ENCODE data around the gene TSPEAR. TPM values are rescaled to one million over a fixed set of nuclear protein-coding genes. Genes with fewer than 3 reads are reported as not detected.
"Not testable (repeated sequence)": the region's sequence is repeated elsewhere in the genome, so short reads cannot be mapped to it uniquely, and the experiment has no call there.

TSPEAR gene
- total RNA-seq, 1 donor from 2014 or later = not detected

DNA sequence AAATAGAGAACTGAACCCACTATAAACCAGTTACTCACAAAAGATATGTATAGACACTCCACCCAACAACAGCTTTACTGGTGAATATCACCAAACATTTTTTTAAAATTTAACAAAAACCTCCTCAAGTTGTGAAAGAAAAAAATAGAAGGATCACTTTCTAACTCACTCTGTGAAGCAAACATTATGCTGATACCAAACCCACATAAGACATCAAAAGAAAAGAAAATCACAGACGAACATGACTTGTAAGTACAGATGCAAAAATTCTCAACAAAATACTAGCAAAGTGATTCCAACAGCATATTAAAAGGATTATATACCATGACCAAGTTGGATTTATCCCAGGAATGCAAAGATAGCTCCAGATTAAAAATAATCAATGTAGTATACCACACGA, 19.7 kb downstream of the TSPEAR start:
- no peak overlapping the region for H3K4me3 ChIP-seq (ENCODE audit: low read depth, low read length)
- DNase-seq (ENCODE audit: low read depth) = no peak
- TF ChIP-seq, protein P1, sequence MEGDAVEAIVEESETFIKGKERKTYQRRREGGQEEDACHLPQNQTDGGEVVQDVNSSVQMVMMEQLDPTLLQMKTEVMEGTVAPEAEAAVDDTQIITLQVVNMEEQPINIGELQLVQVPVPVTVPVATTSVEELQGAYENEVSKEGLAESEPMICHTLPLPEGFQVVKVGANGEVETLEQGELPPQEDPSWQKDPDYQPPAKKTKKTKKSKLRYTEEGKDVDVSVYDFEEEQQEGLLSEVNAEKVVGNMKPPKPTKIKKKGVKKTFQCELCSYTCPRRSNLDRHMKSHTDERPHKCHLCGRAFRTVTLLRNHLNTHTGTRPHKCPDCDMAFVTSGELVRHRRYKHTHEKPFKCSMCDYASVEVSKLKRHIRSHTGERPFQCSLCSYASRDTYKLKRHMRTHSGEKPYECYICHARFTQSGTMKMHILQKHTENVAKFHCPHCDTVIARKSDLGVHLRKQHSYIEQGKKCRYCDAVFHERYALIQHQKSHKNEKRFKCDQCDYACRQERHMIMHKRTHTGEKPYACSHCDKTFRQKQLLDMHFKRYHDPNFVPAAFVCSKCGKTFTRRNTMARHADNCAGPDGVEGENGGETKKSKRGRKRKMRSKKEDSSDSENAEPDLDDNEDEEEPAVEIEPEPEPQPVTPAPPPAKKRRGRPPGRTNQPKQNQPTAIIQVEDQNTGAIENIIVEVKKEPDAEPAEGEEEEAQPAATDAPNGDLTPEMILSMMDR (conservative IDR thresholded peaks at IDR 0.05; ENCODE audit: low read depth, low read length) = no peak

DNA sequence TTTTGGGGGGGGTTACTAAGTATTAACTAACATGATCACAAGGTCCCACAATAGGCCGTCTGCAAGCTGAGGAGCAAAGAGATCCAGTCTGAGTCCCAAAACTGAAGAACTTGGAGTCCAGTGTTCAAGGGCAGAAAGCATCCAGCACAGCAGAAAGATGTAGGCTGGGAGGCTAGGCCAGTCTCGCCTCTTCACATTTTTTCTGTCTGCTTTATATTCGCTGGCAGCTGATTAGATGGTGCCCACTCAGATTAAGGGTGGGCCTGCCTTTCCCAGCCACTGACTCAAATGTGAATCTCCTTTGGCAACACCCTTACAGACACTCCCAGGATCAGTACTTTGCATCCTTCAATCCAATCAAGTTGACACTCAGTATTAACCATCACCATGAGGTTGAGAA, 21.6 kb downstream of the TSPEAR start:
- not testable (repeated sequence) for DNase-seq (ENCODE audit: low read depth); H3K4me3 ChIP-seq (ENCODE audit: low read depth, low read length)

DNA sequence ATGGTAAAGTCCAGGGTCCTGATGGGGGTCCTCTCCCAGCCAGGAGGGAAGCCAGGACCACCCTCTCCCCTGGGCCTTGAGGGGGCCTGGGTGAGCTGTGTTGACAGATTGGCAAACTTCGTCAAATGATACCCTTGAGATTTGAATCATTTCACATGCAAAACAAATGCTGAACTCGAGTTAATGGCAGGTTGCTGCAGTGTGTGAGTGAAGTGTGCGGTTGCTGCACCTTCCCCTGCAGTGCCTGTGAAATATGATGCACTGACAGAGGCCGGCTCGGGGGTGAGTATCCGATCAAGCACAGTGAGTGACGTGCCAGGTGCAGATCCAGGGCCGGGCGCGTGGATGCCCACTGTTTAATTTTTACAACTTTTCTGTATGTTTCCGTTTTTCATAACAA, 23.7 kb downstream of the TSPEAR start:
- DNase-seq (ENCODE audit: low read depth) = no peak
- TF ChIP-seq, protein P1 (conservative IDR thresholded peaks at IDR 0.05; ENCODE audit: low read depth, low read length) = no peak
- no peak overlapping the region for H3K4me3 ChIP-seq (ENCODE audit: low read depth, low read length)

DNA sequence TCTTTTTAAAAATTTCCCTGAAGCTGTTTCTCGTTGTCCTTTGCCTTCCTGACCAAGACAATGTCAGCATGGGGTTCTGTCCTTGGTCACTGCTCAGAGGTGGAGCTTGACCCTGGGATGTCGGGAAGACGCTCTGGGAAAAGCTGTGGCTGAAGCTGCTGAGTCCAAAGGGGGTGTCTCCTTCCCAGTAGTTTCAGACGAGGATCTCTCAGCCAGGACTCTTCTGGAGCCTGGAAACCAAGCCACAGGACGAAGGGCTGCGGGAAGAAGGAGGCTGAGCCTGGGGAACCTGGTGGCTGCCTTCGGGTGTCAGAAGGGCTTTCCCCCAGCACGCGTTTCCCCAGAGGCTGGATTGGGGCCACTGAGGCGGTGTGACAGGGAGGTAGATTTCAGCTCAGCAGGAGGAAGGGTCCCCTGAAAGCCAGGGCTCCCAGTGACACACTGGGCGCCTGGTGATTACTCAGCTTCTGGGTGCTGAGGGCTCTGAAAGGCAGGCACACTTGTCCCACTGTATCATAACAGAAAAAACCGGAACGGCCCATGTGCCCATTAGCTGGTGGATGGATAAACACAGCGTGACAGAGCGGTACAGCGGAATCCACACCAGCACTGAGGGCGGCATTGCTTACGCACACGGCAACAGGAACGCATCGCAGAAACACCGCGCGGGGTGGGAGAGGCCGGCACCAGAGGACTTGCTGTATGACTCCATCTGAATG, 24.4 kb downstream of the TSPEAR start:
- no peak overlapping the region for H3K4me3 ChIP-seq (ENCODE audit: low read depth, low read length)
- TF ChIP-seq, protein P1 (conservative IDR thresholded peaks at IDR 0.05; ENCODE audit: low read depth, low read length) = no peak
- DNase-seq (ENCODE audit: low read depth) = no peak

DNA sequence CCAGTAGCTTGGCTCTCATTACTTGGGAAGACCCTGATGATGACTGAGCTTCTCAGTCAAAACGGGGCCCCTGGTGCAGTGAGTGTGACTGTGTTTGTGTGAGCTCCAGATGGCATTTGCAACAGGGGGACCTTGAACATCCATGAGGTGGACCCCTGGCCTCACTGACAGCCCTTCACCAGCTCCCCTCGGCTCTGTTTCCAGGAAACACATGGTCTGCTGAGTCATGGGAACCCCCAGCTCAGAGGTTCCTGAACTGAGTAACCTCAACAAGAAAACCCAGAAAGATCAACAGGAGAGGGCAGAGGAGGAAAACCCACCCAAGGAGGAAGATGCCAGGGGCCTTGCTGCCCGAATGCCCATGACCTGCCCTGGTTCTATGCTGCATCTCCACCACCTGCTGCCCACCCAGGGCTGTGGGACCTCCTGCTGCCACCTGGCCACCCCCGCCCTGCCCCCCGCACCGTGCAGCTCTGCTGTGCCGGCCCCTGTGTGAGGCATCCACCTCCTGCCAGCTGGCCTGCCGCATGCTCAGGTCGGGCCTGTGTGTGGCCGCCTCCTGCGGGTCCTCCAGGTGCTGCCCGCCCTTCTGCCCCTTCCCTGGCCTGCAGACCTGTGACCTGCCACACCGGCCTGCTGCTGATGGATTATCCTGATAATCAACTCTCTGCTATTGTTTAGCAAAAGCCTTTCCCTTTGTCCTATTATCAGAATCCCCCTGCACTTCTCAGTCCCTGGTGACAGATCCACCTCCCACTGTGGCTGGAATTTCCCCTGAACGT, 25.2 kb downstream of the TSPEAR start:
- DNase-seq (ENCODE audit: low read depth) = no peak
- TF ChIP-seq, protein P1 (conservative IDR thresholded peaks at IDR 0.05; ENCODE audit: low read depth, low read length) = no peak
- no peak overlapping the region for H3K4me3 ChIP-seq (ENCODE audit: low read depth, low read length)

DNA sequence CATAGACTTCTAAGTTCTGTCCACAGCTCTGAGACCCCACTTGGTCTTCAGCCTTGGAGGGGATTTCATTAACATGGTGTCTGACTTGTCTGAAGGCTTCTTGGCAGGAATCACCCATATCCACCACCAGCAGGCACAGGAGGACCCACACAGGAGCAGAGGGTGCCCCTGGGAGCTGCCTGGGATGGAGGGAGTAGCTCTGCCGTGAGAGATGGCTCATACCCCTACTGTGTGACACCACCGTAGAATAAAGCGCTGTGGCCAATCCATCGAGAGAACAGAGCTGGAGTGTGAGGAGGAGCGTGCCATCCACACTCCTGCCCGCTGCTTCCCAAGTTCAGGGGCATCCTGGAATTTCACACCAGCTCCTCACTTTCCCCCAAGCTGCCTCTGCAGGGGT, 26.3 kb downstream of the TSPEAR start:
- DNase-seq (ENCODE audit: low read depth); H3K4me3 ChIP-seq (ENCODE audit: low read depth, low read length): not testable (repeated sequence)

DNA sequence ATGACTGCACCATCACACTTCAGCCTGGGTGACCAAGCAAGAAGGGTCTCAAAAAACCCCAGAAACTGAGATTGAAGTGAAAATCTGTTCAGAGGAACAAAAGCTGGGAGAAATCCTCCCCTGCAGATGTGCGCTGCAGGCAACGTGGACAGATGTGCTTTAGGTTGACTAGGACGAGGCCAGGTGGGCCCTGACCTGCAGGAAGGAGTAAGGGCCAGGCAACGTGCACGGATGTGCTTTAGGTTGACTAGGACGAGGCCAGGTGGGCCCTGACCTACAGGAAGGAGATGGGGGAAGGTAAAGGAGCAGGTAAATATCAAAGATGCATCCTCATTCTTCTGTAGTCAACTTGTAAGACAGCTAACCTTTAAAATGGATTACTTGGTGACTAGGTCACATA, 26.9 kb downstream of the TSPEAR start:
- H3K4me3 ChIP-seq (ENCODE audit: low read depth, low read length) = no peak overlapping the region
- DNase-seq (ENCODE audit: low read depth) = no peak

More for the DNA sequence above, 26.9 kb downstream of the TSPEAR start:
- TF ChIP-seq, protein P1 (conservative IDR thresholded peaks at IDR 0.05; ENCODE audit: low read depth, low read length) = no peak

All from epithelial cell of proximal tubule (primary cell).